GM19023 (cell line): ENCODE data around the gene MGAT5.

Experiments
- ATAC-seq: cut with Tn5 transposase; IDR thresholded peaks from one replicate; pipeline ENCODE4 v1.9.1; 2021; ENCODE audit warnings: mild to moderate bottlenecking, moderate library complexity; ENCODE audit not compliant: unreplicated experiment

Gene MGAT5

DNA sequence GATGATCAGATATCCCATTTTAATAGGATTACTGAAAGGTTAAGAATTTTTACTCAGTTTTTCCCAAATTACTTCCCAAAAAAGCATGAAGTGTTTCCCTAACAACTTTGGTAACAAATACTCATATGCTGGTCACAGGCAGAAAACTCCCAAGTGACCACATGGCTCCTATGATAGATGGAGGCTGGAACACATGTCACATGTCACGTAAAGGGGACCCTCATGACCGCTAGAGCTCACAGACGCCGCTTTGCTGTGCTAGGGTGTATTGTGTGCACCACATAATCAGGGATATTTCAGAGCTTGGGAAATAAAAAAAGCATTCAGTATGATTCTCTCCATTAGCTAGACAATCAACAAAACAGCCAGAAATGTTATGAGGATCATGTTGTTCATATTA, 236.7 kb downstream of the MGAT5 start:
- no peak for ATAC-seq

DNA sequence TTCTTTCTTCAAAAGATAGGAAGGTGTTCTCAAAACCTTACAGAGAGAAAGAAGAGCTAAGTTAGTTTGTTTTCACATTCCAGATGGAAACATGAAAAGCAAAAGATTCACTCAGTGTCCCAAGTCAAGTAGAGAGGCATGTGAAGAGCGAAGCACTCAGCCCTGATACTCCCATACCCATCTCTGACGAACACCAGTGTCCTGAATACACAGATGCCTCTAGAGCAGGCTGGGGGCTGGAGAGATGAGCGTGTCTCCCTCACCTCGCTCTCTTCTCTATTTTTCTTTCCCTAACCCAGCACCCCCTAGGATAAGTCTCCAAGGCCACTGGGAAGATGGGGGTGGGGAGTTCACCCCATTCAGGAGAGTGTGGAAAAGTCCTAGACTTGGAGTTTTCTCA, 237.2 kb downstream of the MGAT5 start:
- ATAC-seq, result no peak

DNA sequence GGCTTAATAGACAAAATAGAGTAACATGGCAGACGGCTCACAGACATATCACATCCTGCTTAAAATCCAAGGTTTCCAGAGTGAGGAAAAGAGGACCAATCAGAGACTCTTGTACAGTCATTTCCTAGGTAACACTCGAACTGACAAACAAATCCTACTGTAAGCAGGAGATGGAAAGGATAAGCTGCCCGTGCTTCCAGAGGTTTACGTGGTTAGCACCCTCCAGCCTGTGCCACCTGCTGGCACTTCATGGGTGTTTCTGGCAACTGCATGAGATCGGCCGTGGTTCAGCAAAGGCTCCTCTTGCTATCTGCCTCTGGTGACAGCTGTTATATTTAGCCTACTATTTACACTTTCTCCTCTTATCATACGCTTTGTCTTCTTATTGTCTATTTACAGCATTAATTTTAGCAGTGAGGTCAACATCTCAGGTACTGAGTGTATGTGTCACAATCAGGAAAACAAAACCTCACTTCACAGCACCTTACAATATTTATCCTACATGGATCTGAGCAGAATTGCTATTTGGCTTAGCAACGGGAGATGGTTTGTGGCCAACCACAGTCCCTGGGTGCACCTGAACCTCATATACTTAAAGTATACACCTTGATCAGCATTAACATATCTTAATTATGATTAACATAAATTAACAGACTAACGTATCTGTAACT, 238.0 kb downstream of the MGAT5 start:
- ATAC-seq, result no peak

GRCh38 chr2:134493797-134494196, 239.9 kb downstream of the MGAT5 start:
- ATAC-seq, result no peak

DNA sequence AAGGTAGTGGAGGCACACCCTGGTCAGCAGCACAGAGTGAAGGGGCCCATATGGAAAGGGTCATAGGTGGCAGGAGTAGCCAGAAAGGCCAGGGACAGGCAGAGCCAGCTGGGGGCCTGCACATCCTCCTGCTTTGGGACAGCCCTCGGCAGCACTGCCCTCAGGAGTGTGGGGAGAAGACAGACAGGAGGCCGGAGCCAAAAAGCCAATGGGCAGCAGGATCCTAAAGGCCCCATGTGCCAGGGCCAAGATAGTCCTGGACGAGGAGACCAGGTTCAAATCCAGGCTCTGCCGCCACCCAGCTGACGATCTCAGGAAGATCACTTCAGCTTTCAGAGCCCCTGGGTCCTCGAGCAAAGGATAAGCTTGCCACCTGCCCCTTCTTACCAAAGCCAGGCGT, 244.8 kb downstream of the MGAT5 start:
- no peak for ATAC-seq

- no peak for ATAC-seq
Measured at GRCh38 chr2:134499307-134499926, 245.5 kb downstream of the MGAT5 start.

DNA sequence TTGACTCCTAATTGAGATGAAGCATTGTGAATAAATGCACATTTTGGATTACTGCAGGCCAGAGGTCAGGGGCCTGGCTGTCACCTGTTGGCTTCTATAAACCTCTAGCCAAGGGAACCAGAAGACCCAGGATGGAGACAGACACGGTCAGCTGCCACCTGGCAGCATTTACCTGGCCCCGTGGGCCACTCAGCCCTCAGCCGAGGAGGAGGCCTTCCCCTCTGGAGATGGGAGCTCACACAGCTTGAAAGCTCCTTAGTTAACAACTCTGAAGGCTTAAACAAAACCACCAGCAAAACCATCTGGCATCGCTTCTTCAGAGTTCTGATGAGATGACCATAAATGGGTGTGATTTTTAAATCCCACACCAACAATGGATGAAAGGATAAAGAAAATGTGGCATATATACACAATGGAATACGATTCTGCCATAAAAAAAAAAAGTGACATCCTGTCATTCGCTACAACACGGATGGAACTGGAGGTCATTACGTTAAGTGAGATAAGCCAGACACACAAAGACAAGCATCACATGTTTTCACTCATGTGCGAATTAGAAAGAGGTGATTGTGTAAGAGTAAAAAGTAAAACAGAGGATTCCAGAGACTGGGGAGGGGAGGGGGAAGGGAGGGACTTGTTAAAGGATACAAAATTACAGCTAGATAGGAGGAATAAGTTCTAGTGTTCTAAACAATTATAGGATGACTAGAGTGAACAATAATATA, 246.5 kb downstream of the MGAT5 start:
- ATAC-seq, result no peak

DNA sequence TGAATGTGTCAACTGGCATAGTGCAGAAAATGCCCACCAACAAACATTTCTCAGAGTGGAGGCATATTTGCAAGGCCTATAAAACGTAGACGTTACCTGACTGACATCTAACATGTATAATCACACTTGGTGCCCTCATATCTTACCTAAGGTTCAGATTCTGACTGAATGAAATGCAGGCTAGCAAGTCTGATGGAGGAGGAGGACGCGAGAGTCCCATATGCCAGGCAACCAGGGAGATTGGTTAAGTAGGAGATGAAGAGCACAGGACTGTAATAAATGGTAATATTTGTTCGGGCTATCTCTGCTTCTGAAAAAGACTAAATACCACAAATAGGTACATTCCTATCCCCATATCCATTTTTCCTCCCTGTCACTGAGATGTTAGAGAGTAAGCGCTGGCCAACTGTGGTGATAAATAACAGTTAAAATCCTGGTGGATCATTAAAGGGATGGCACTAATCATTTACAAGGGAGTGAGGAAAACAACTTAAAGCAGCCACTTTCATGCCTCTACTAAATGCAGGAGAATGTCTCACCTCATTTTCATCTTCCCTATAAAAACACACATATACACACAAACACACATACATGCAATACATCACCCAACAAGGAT, 247.7 kb downstream of the MGAT5 start:
- no peak for ATAC-seq

- no peak for ATAC-seq
Measured at GRCh38 chr2:134502104-134502503, 248.2 kb downstream of the MGAT5 start.
